Small intestine (tissue), 7 donors: ENCODE results near the gene PLEKHA6. TPM values are rescaled to one million over a fixed set of nuclear protein-coding genes. Genes with fewer than 3 reads are reported as not detected.

Experiments
- DNase-seq, 2 donors: peaks; one replicate each; pipeline versions ENCODE4 v3.0.0 to v3.0.0-alpha.2; 2013
- FAIRE-seq: peaks from 2 replicates; lab custom pipeline; 2012; peaks lifted over from hg19 to GRCh38; lab: Jason Lieb, UNC
- H3K27ac ChIP-seq, 3 donors: one replicate each; pipeline ENCODE4 v1.5.1; 2013; ENCODE audit warnings: low read length in 2 of 3, mild to moderate bottlenecking in 2 of 3, control low read depth in 1 of 3, inconsistent platforms in 1 of 3, low read depth in 1 of 3, moderate library complexity in 1 of 3
- H3K27me3 ChIP-seq, 3 donors: one replicate each; pipeline ENCODE4 v1.6.1; 2013; ENCODE audit warnings: low read length in 3 of 3, inconsistent platforms in 1 of 3; ENCODE audit not compliant: control insufficient read depth in 3 of 3, insufficient read depth in 3 of 3
- H3K36me3 ChIP-seq, 3 donors: one replicate each; pipeline ENCODE4 v1.6.1; 2013; ENCODE audit warnings: low read length in 3 of 3, inconsistent platforms in 1 of 3, low read depth in 1 of 3, mild to moderate bottlenecking in 1 of 3, moderate library complexity in 1 of 3; ENCODE audit not compliant: control insufficient read depth in 3 of 3, insufficient read depth in 2 of 3
- H3K4me1 ChIP-seq, 3 donors: one replicate each; pipeline ENCODE4 v1.6.1; 2013; ENCODE audit warnings: low read length in 2 of 3, inconsistent platforms in 1 of 3, low read depth in 1 of 3, mild to moderate bottlenecking in 1 of 3, moderate library complexity in 1 of 3; ENCODE audit not compliant: control insufficient read depth in 3 of 3, insufficient read depth in 2 of 3
- H3K4me3 ChIP-seq, 3 donors: one replicate each; pipeline ENCODE4 v1.5.1; 2013; ENCODE audit warnings: low read length in 3 of 3, control low read depth in 1 of 3, inconsistent platforms in 1 of 3, low read depth in 1 of 3, mild to moderate bottlenecking in 1 of 3, moderate library complexity in 1 of 3
- H3K9me3 ChIP-seq, 2 donors: one replicate each; pipeline ENCODE4 v1.6.1; 2013; ENCODE audit warnings: low read depth in 1 of 2, low read length in 1 of 2; ENCODE audit not compliant: control insufficient read depth in 2 of 2, insufficient read depth in 1 of 2
- WGBS, 3 donors: extraction: QIAGEN DNeasy Blood & Tissue Kit; methylation state at CpG; one replicate each; pipeline ENCODE4 v1.1.7; 2013; 5-methylcytosine and 5-hydroxymethylcytosine counted together
- polyA plus RNA-seq, 4 donors: library from polyadenylated mRNA; stranded (reverse) in 3 of 4; unstranded in 1 of 4; fragments of 200-250 nt in 3 of 4; fragments of 120-200 nt in 1 of 4; gene quantifications; one replicate each; pipeline versions ENCODE4 v1.2.1 to v1.2.3, GENCODE V29; 2013
- donor health status: healthy with polysubstance abuse.
- donor health status: control.
- donor health status: control.
- donor health status: Bipolar disorder and iron deficiency.
- donor health status: healthy.

PLEKHA6 gene
- polyA plus RNA-seq, 4 donors = 27.4 to 58.0 (median 38.3) TPM

DNA sequence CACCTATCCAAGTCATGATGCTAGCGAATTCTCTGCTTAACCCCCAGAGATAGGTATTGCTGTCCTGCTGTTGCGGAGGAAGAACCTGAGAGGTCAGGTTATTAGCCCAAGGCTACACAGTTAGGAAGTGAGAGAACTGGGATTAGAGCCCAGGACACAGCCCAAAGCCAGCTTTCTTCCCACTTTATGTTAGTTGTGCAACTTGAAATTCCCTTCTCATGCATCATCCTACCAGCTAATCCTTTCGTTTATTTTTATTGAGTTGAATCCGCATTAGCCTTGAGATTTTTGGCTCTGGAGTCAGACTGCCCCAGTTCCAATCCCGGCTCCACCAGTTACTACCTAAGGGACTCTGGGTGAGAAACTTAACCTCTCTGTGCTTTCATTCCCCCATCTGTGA lies 65.4 kb downstream of the PLEKHA6 start:
- 63 to 70% (median 70%) methylated on average over 5 of the region's 5 CpGs for whole genome bisulfite sequencing, 3 donors
- DNase-seq (no peak), FAIRE-seq (no peak)
- H3K4me1 ChIP-seq = peaks cover 3 to 37% (median 9%) of the 10 kb centered on the region in 3 donors
- no peaks in the 10 kb centered on the region for H3K9me3 ChIP-seq
- H3K27me3 ChIP-seq = no peaks in the 10 kb centered on the region
- peak overlapping the region in 1 of 3 donors; percentile 82 for H3K27ac ChIP-seq
- peaks cover 0 to 19% (median 0%) of the 10 kb centered on the region in 3 donors for H3K36me3 ChIP-seq
- H3K4me3 ChIP-seq = no peak overlapping the region

DNA sequence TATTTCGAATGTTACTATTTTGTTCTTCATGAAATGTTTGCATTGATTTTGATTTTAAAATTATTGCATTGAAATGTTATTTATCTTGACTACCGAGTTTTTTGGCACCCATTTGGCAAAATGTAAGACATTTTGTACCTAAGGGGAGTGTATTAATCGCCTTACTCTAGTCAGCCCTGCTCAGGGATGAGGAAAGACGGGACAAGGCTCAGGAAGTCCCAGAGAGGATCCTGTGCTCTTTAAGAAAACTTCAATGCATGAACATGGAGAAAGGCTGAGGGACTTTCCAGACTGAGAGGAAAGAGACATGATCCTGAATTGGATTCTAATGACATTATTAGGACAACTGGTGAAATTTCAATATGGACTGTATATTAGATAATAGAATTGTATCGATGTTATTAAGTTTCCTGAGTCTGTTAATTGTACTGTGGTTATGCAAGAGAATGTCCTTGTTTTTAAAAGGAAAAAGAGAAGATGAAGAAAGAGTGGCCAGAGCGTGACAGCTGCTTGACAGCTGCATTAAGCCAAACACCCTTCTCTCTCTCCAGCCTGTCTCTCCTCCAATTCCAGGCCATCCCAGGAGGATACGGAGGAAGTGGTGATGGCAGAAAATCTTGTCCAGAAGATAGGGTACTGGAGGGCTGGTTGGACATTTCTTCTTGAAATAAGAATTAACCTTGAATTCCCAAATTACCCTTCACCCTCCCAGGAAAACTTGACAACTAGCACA lies 66.0 kb downstream of the PLEKHA6 start:
- H3K36me3 ChIP-seq = peaks cover 0 to 17% (median 0%) of the 10 kb centered on the region in 3 donors
- FAIRE-seq (no peak), DNase-seq (no peak)
- no peaks in the 10 kb centered on the region for H3K27me3 ChIP-seq
- H3K4me1 ChIP-seq = peaks cover 4 to 37% (median 11%) of the 10 kb centered on the region in 3 donors
- H3K4me3 ChIP-seq = no peak overlapping the region
- 69 to 80% (median 77%) methylated on average over 7 of the region's 7 CpGs for WGBS, 3 donors
- H3K9me3 ChIP-seq = no peaks in the 10 kb centered on the region
- peak overlapping the region in 1 of 3 donors; percentile 82 for H3K27ac ChIP-seq

DNA sequence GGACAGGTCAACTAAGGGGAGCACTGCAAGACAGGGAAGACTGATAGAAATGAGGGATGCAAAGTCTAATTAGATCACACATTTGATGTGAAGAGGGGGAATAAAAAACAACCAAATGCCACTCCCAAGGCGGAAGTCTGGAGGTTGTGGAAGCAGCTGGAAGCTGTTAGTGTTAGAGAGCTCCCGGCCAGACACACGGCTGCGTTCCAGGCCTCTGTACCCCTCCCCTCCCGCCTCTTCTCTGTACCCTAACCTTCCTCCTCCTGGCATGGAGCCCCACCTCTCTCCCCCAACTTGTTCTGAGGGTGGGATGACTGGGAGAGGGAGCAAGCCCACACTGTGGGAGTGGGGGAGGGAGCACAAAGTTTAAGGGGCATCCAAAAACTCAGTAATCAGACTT lies 67.0 kb downstream of the PLEKHA6 start:
- no peaks in the 10 kb centered on the region for H3K27me3 ChIP-seq
- no peak overlapping the region for H3K4me3 ChIP-seq
- WGBS, 3 donors = 26 to 56% (median 53%) methylated on average over 5 of the region's 5 CpGs
- H3K9me3 ChIP-seq = no peaks in the 10 kb centered on the region
- H3K36me3 ChIP-seq = peaks cover 0 to 17% (median 0%) of the 10 kb centered on the region in 3 donors
- no peak for FAIRE-seq
- peak overlapping the region in 1 of 3 donors; percentile 41 for H3K27ac ChIP-seq
- DNase-seq = no peak
- peaks cover 8 to 46% (median 11%) of the 10 kb centered on the region in 3 donors for H3K4me1 ChIP-seq

DNA sequence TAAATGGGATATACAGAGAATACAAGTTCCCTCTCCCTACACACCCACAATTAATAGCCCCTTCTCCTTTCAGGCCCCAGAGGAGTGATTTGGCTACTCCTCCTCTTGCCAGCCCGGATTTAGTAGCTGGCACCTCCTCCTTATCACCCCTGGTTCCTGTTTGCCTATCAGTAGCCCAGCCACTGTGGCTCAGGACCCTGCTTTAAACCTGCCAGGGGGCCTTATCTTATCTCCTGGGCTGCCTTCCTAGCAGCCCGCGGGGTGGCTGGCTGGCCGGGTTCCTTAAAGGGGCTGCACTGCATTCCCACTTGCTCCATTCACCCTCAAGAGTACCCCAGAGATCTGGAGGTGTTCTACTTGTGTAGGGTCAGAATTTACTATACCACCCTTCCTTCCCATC lies 70.4 kb downstream of the PLEKHA6 start:
- FAIRE-seq (no peak), DNase-seq (peak in 1 of 2 donors; percentile 37)
- Histone ChIP-seq H3K9me3 (no peaks in the 10 kb centered on the region), H3K27me3 (no peaks in the 10 kb centered on the region), H3K36me3 (peaks cover 0 to 13% (median 0%) of the 10 kb centered on the region in 3 donors), H3K4me3 (no peak overlapping the region), H3K27ac (peak overlapping the region in 1 of 3 donors; percentile 29), H3K4me1 (peaks cover 8 to 48% (median 9%) of the 10 kb centered on the region in 3 donors)
- 13 to 45% (median 29%) methylated on average over 4 of the region's 4 CpGs for WGBS, 3 donors

DNA sequence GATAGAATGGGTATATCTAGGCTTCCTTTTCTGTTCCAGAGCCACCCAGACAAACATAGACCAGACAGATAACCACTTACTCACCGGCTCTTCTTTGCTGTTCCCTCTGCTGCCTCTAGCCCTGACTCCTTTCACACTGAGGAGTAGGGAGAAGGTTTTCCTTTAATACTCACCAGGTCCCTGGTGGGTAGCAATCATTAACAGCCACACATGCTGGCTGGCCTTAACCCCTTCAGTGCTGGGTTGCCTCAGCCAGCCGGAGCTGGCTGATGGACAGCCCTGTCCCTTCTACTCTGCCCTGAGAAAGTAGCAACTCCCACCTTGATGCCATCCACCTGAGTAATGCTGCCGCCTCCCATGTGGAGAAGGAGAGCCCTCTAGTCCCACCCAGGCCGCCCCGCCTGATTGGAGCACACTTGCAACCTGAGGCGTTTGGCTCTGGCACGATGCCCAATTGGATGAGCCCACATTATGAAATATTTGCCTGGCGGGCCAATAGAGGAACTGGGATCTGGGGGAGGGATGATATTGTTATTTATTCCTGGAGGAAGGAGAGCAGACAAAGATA lies 71.6 kb downstream of the PLEKHA6 start:
- WGBS, 3 donors = 27 to 54% (median 44%) methylated on average over 8 of the region's 8 CpGs
- Histone ChIP-seq H3K4me1 (peaks cover 8 to 52% (median 9%) of the 10 kb centered on the region in 3 donors), H3K9me3 (no peaks in the 10 kb centered on the region), H3K36me3 (peaks cover 0 to 19% (median 0%) of the 10 kb centered on the region in 3 donors), H3K4me3 (peak overlapping the region in 1 of 3 donors; percentile 33), H3K27ac (peak overlapping the region in 2 of 3 donors; percentile 59 to 73), H3K27me3 (no peaks in the 10 kb centered on the region)
- DNase-seq = peak; percentile 74 to 82
- FAIRE-seq = no peak

DNA sequence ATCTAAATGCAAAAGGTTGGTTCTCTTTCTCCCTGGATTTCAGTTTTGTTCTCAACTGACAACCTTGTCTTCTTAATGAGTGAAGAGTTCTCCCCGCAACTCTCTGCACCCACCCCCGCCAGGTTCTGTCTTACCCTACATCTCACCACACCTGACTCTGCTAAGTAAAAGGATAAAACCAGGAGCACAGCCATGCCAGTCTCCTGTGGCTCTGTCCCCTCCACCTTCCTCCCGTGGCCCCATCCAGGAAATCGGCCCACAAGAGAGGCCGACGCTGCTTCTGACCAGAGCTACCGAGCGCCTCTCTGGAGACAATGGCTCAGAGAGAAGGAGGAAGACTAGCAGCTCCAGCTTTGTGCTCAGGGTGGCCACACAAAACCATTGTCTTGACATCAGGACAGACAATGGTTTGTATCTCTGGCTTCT lies 72.2 kb downstream of the PLEKHA6 start:
- H3K27me3 ChIP-seq = no peaks in the 10 kb centered on the region
- WGBS, 3 donors = 46 to 62% (median 56%) methylated on average over 8 of the region's 8 CpGs
- H3K9me3 ChIP-seq = no peaks in the 10 kb centered on the region
- peak overlapping the region in 2 of 3 donors; percentile 59 to 73 for H3K27ac ChIP-seq
- H3K36me3 ChIP-seq = peaks cover 0 to 16% (median 0%) of the 10 kb centered on the region in 3 donors
- peak overlapping the region in 1 of 3 donors; percentile 33 for H3K4me3 ChIP-seq
- H3K4me1 ChIP-seq = peaks cover 8 to 57% (median 9%) of the 10 kb centered on the region in 3 donors
- FAIRE-seq (no peak), DNase-seq (peak in 1 of 2 donors; percentile 36)

DNA sequence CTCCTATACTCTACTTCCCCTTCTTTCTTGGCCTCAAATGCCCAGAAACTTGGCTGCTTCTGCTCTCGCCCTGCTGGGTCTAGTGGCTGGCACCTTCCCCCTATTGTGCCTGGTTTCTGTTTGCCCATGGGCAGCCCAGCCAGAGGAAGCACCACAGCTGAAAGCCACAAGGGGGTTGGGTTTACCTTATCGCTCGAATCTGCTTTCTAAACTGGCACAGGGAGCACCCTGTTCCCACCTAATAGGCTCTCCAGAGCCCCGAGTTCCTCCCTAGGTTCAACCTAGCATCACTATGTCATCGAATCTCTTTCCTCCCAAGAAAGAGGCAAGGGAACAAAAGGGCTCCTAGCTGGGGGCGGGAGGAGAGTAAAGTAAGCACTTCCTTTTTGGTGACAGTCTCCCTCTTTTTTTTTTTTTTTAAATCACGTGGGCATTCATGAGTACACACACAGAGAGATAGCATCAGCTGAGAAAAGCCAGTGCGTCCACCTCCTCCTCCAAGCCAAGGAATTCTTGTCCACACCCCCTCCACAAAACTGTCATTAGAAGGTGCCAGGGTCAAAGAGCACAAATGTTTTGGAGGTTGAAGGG lies 72.8 kb downstream of the PLEKHA6 start:
- Histone ChIP-seq H3K36me3 (peaks cover 0 to 18% (median 0%) of the 10 kb centered on the region in 3 donors), H3K27ac (peak overlapping the region; percentile 54 to 73 (median 59)), H3K4me1 (peaks cover 8 to 61% (median 9%) of the 10 kb centered on the region in 3 donors), H3K9me3 (no peaks in the 10 kb centered on the region), H3K4me3 (peak overlapping the region in 1 of 3 donors; percentile 33), H3K27me3 (no peaks in the 10 kb centered on the region)
- DNase-seq (peak; percentile 42 to 64), FAIRE-seq (no peak)
- WGBS, 3 donors = 10 to 20% (median 13%) methylated on average over 8 of the region's 8 CpGs

DNA sequence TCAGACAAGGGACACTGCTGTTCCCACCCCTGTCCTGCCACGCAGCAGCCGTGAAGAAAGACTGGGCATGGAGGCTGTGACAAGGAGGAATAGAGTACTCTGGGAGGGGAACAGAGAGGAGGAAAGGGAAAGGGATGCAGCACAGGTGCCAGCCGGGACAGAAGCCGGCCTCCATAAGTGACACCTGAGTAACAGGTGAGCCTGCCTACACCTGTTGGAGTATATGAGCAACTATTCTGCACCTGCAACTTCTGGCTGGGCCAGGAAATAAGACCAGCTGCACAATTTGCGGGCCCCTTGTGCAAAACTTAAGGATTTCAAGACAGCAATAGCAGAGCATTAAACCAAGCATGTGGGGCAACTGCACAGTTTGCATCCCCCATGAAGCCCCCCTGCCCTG lies 73.4 kb downstream of the PLEKHA6 start:
- H3K9me3 ChIP-seq = no peaks in the 10 kb centered on the region
- peak overlapping the region in 2 of 3 donors; percentile 36 to 73 for H3K27ac ChIP-seq
- peak overlapping the region in 1 of 3 donors; percentile 33 for H3K4me3 ChIP-seq
- H3K4me1 ChIP-seq = peaks cover 8 to 61% (median 9%) of the 10 kb centered on the region in 3 donors
- WGBS, 3 donors = 23 to 63% (median 34%) methylated on average over 5 of the region's 5 CpGs
- DNase-seq (peak in 1 of 2 donors; percentile 20), FAIRE-seq (no peak)
- H3K36me3 ChIP-seq = peaks cover 0 to 23% (median 0%) of the 10 kb centered on the region in 3 donors
- no peaks in the 10 kb centered on the region for H3K27me3 ChIP-seq
